Sigmoid colon (tissue), 4 donors: ENCODE data around the gene SNTG2.

Experiments
- EP300 ChIP-seq, 4 donors: sonication (generic); formaldehyde crosslinking; IDR thresholded peaks; one replicate each; pipeline ENCODE4 v1.6.1; 2017; ENCODE audit warnings: antibody characterized with exemption in 4 of 4
- POLR2A ChIP-seq, 2 donors: fragments of 450-650 bp; IDR thresholded peaks; one replicate each; pipeline ENCODE4 v1.6.1; 2016; ENCODE audit warnings: antibody characterized with exemption in 2 of 2, mild to moderate bottlenecking in 2 of 2, moderate library complexity in 2 of 2
- TF ChIP-seq, protein P1 (sequence below), 4 experiments: fragments of 450-650 bp in 3 of 4; fragments of 200-600 bp in 1 of 4; IDR thresholded peaks; one replicate each; pipeline ENCODE4 v1.5.1; 2016 to 2019; ENCODE audit warnings: antibody characterized with exemption in 4 of 4, mild to moderate bottlenecking in 3 of 4, moderate library complexity in 2 of 4

DNA sequence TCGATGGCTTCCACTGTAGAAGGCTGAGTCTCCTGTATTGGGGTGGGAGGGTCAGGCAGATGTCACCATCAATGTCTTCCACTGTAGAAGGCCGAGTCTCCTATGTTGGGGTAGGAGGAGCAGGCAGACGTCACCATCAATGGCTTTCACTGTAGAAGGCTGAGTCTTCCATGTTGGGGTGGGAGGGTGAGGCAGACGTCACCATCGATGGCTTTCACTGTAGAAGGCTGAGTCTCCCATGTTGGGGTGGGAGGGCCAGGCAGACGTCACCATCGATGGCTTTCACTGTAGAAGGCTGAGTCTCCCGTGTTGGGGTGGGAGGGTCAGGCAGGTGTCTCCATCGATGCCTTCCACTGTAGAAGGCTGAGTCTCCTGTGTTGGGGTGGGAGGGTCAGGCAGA lies 345.1 kb downstream of the SNTG2 start:
- TF ChIP-seq POLR2A (IDR thresholded peaks at IDR 0.05) (no peak), EP300 (IDR thresholded peaks at IDR 0.05) (no peak)
- TF ChIP-seq, protein P1, sequence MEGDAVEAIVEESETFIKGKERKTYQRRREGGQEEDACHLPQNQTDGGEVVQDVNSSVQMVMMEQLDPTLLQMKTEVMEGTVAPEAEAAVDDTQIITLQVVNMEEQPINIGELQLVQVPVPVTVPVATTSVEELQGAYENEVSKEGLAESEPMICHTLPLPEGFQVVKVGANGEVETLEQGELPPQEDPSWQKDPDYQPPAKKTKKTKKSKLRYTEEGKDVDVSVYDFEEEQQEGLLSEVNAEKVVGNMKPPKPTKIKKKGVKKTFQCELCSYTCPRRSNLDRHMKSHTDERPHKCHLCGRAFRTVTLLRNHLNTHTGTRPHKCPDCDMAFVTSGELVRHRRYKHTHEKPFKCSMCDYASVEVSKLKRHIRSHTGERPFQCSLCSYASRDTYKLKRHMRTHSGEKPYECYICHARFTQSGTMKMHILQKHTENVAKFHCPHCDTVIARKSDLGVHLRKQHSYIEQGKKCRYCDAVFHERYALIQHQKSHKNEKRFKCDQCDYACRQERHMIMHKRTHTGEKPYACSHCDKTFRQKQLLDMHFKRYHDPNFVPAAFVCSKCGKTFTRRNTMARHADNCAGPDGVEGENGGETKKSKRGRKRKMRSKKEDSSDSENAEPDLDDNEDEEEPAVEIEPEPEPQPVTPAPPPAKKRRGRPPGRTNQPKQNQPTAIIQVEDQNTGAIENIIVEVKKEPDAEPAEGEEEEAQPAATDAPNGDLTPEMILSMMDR (IDR thresholded peaks at IDR 0.05), result no peak
